IMR-90 (cell line): ENCODE results near the gene LRRC8C.

Experiments
- CEBPB ChIP-seq: IDR thresholded peaks from 2 replicates; pipeline ENCODE4 v1.6.1; 2012; ENCODE audit warnings: low read depth, low read length, improper control_type of control experiment
- MXI1 ChIP-seq: IDR thresholded peaks from 2 replicates; pipeline ENCODE4 v1.6.1; 2012; ENCODE audit warnings: low read depth, mild to moderate bottlenecking, low read length, moderate library complexity, borderline replicate concordance
- POLR2A ChIP-seq: IDR thresholded peaks from 2 replicates; pipeline ENCODE4 v1.6.1; 2012; ENCODE audit warnings: mild to moderate bottlenecking, low read depth, low read length
- RFX5 ChIP-seq: IDR thresholded peaks from 2 replicates; pipeline ENCODE4 v1.8.0; 2012; ENCODE audit warnings: low read depth, mild to moderate bottlenecking, low read length, moderate library complexity
- SMC3 ChIP-seq: fragments of 150-350 bp; IDR thresholded peaks from 2 replicates; pipeline ENCODE4 v1.6.1; 2016; ENCODE audit warnings: low read depth, mild to moderate bottlenecking, antibody characterized with exemption, low read length, moderate library complexity
- TF ChIP-seq, protein P1 (sequence below): conservative IDR thresholded peaks from 2 replicates; pipeline ENCODE4 v1.5.1; 2012; ENCODE audit warnings: mild to moderate bottlenecking, low read depth, low read length, improper control_type of control experiment

DNA sequence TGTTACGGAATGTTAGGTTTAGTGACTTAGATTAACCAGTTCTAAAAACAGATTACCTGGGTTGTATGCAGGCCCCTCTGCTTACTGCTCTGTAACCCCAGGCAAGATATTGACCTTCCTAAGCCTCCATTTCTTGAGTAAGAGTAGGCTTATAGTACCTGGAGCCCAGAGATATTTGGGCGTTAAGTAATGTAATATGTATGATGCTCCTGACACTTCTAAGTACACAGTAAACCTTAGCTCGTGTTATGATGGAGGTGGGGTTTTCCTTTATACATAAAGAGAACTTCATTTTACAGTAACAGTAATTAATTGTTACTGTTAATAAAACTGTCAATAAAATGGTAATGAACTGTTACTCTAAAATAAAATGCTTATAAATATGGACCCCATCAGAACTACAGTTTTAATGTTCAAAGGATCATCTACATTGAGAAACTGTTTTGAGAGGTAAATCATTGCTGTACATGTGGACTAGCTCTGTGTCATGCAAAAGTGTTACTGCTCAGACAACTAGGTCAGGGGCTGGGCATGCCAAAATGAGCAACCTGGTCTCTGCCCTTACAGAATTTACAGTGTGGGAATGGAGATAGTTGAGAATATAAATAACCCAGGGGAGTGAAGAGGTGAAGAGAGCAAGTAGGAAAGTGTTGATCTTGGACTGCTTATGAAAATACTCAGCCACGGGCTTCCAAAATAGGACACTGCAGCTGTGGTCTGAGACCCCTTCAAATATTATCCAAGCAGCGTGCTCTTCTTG is 26.6 kb downstream of the LRRC8C start:
- TF ChIP-seq, protein P1, sequence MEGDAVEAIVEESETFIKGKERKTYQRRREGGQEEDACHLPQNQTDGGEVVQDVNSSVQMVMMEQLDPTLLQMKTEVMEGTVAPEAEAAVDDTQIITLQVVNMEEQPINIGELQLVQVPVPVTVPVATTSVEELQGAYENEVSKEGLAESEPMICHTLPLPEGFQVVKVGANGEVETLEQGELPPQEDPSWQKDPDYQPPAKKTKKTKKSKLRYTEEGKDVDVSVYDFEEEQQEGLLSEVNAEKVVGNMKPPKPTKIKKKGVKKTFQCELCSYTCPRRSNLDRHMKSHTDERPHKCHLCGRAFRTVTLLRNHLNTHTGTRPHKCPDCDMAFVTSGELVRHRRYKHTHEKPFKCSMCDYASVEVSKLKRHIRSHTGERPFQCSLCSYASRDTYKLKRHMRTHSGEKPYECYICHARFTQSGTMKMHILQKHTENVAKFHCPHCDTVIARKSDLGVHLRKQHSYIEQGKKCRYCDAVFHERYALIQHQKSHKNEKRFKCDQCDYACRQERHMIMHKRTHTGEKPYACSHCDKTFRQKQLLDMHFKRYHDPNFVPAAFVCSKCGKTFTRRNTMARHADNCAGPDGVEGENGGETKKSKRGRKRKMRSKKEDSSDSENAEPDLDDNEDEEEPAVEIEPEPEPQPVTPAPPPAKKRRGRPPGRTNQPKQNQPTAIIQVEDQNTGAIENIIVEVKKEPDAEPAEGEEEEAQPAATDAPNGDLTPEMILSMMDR, result no peak
- TF ChIP-seq CEBPB (no peak), POLR2A (no peak), MXI1 (no peak), RFX5 (no peak), SMC3 (no peak)
